H9 (cell line): ENCODE measurements around the gene KIF2C. TPM values are rescaled to one million over a fixed set of nuclear protein-coding genes. Genes with fewer than 3 reads are reported as not detected.

ENCODE experiments used
- DNase-seq: peaks from one replicate; pipeline ENCODE4 v3.0.0-alpha.2; 2017
- H2AFZ ChIP-seq: one replicate; pipeline ENCODE4 v1.6.1; 2013; ENCODE audit warnings: mild to moderate bottlenecking, low read length, control low read depth, moderate library complexity
- H2AK5ac ChIP-seq: 2 replicates; pipeline ENCODE4 v1.6.1; 2013; ENCODE audit warnings: low read length, control low read depth, mixed read lengths; ENCODE audit not compliant: insufficient read length
- H2BK120ac ChIP-seq: one replicate; pipeline ENCODE4 v1.6.1; 2013; ENCODE audit warnings: low read depth, mild to moderate bottlenecking, low read length, control low read depth, inconsistent platforms; ENCODE audit not compliant: poor library complexity, severe bottlenecking
- H2BK12ac ChIP-seq: 2 replicates; pipeline ENCODE4 v1.6.1; 2013; ENCODE audit warnings: low read length, control low read depth, mixed read lengths, low read depth; ENCODE audit not compliant: insufficient read length
- H2BK15ac ChIP-seq: 2 replicates; pipeline ENCODE4 v1.6.1; 2013; ENCODE audit warnings: low read depth, low read length, control low read depth
- H2BK20ac ChIP-seq: one replicate; pipeline ENCODE4 v1.6.1; 2013; ENCODE audit warnings: low read depth, mild to moderate bottlenecking, low read length, control low read depth, inconsistent platforms; ENCODE audit not compliant: poor library complexity, severe bottlenecking
- H2BK5ac ChIP-seq: 2 replicates; pipeline ENCODE4 v1.6.1; 2013; ENCODE audit warnings: low read length, control low read depth, mixed read lengths; ENCODE audit not compliant: insufficient read length
- H3K14ac ChIP-seq: 2 replicates; pipeline ENCODE4 v1.6.1; 2013; ENCODE audit warnings: low read length, control low read depth; ENCODE audit not compliant: insufficient read depth
- H3K18ac ChIP-seq: 2 replicates; pipeline ENCODE4 v1.6.1; 2013; ENCODE audit warnings: low read depth, mild to moderate bottlenecking, mixed read lengths, low read length, control low read depth; ENCODE audit not compliant: insufficient read length
- H3K23ac ChIP-seq: 2 replicates; pipeline ENCODE4 v1.6.1; 2013; ENCODE audit warnings: low read length, control low read depth, mixed read lengths, low read depth; ENCODE audit not compliant: insufficient read length
- H3K23me2 ChIP-seq: 2 replicates; pipeline ENCODE4 v1.6.1; 2013; ENCODE audit warnings: low read depth, mild to moderate bottlenecking, mixed read lengths, low read length, control low read depth; ENCODE audit not compliant: insufficient read length, poor library complexity, severe bottlenecking
- H3K27ac ChIP-seq: 2 replicates; pipeline ENCODE4 v1.5.1; 2013; ENCODE audit warnings: low read length, control low read depth, mixed read lengths, low read depth; ENCODE audit not compliant: insufficient read length
- H3K27me3 ChIP-seq: 2 replicates; pipeline ENCODE4 v1.6.1; 2013; ENCODE audit warnings: low read length, control low read depth, inconsistent platforms; ENCODE audit not compliant: insufficient read depth
- H3K4ac ChIP-seq: 2 replicates; pipeline ENCODE4 v1.6.1; 2013; ENCODE audit warnings: low read depth, mild to moderate bottlenecking, control low read depth, inconsistent platforms, low read length, moderate library complexity
- H3K4me1 ChIP-seq: 2 replicates; pipeline ENCODE4 v1.6.1; 2013; ENCODE audit warnings: low read length, control low read depth, inconsistent platforms; ENCODE audit not compliant: insufficient read depth
- H3K4me2 ChIP-seq: 2 replicates; pipeline ENCODE4 v1.6.1; 2013; ENCODE audit warnings: low read length, control low read depth, mixed read lengths; ENCODE audit not compliant: insufficient read length, insufficient read depth
- H3K56ac ChIP-seq: 2 replicates; pipeline ENCODE4 v1.6.1; 2013; ENCODE audit warnings: low read depth, mild to moderate bottlenecking, mixed read lengths, low read length, control low read depth; ENCODE audit not compliant: insufficient read length
- H3K79me1 ChIP-seq: 2 replicates; pipeline ENCODE4 v1.6.1; 2013; ENCODE audit warnings: low read depth, mild to moderate bottlenecking, moderate library complexity, low read length, control low read depth, inconsistent platforms; ENCODE audit not compliant: insufficient read depth, poor library complexity, severe bottlenecking
- H3K79me2 ChIP-seq: 2 replicates; pipeline ENCODE4 v1.6.1; 2013; ENCODE audit warnings: low read length, control low read depth, inconsistent platforms; ENCODE audit not compliant: insufficient read depth
- H3K9ac ChIP-seq: 2 replicates; pipeline ENCODE4 v1.6.1; 2013; ENCODE audit warnings: low read length, control low read depth, mixed read lengths; ENCODE audit not compliant: insufficient read length; ENCODE audit errors: extremely low read depth
- H3K9me3 ChIP-seq: one replicate; pipeline ENCODE4 v1.6.1; 2013; ENCODE audit warnings: low read depth, low read length, inconsistent platforms; ENCODE audit not compliant: control insufficient read depth
- H3T11ph ChIP-seq: one replicate; pipeline ENCODE4 v1.6.1; 2013; ENCODE audit warnings: mild to moderate bottlenecking, low read length, control low read depth, inconsistent platforms
- H4K20me1 ChIP-seq: one replicate; pipeline ENCODE4 v1.6.1; 2013; ENCODE audit not compliant: control insufficient read depth, insufficient read length, insufficient read depth
- H4K5ac ChIP-seq: 2 replicates; pipeline ENCODE4 v1.6.1; 2013; ENCODE audit warnings: low read depth, mild to moderate bottlenecking, mixed read lengths, low read length, control low read depth; ENCODE audit not compliant: insufficient read length
- H4K8ac ChIP-seq: replicated peaks from 2 replicates; pipeline ENCODE4 v1.6.1; 2013; ENCODE audit warnings: low read length, control low read depth, mixed read lengths, low read depth; ENCODE audit not compliant: insufficient read length
- H4K91ac ChIP-seq: 2 replicates; pipeline ENCODE4 v1.6.1; 2013; ENCODE audit warnings: low read depth, mild to moderate bottlenecking, moderate library complexity, mixed read lengths, low read length, control low read depth; ENCODE audit not compliant: insufficient read length
- H3K27ac Mint-ChIP-seq, 3 experiments: 2 replicates in 2 of 3; 3 replicates in 1 of 3; pipeline ENCODE4 v1.8.0; 2020 to 2021; ENCODE audit warnings: mixed read lengths in 3 of 3, mild to moderate bottlenecking in 1 of 3, moderate library complexity in 1 of 3
- H3K27me3 Mint-ChIP-seq: 2 replicates; pipeline ENCODE4 v1.8.0; 2021; ENCODE audit warnings: low read depth, mild to moderate bottlenecking, moderate library complexity, mixed read lengths
- H3K36me3 Mint-ChIP-seq, 3 experiments: 2 replicates in 2 of 3; 3 replicates in 1 of 3; pipeline ENCODE4 v1.8.0; 2020 to 2021; ENCODE audit warnings: low read depth in 3 of 3, mixed read lengths in 3 of 3; ENCODE audit not compliant: insufficient read depth in 1 of 3
- H3K4me1 Mint-ChIP-seq, 2 experiments: 2 replicates each; pipeline ENCODE4 v1.8.0; 2020; ENCODE audit warnings: mixed read lengths in 2 of 2
- H3K4me3 Mint-ChIP-seq, 2 experiments: 2 replicates in 1 of 2; 3 replicates in 1 of 2; pipeline ENCODE4 v1.8.0; 2020 to 2021; ENCODE audit warnings: mild to moderate bottlenecking in 2 of 2, mixed read lengths in 2 of 2, moderate library complexity in 1 of 2
- H3K9me3 Mint-ChIP-seq, 2 experiments: 2 replicates in 1 of 2; 3 replicates in 1 of 2; pipeline ENCODE4 v1.8.0; 2020; ENCODE audit warnings: mild to moderate bottlenecking in 2 of 2, mixed read lengths in 2 of 2, moderate library complexity in 1 of 2
- CTCF ChIP-seq: fragments of 200-600 bp; sonication (generic); conservative IDR thresholded peaks from 3 replicates; pipeline ENCODE4 v1.8.0; 2021; ENCODE audit warnings: antibody characterized with exemption, mild to moderate bottlenecking
- WGBS: extraction: QIAGEN DNeasy Blood & Tissue Kit; methylation state at CpG from one replicate; pipeline ENCODE4 v1.1.7; 2013; ENCODE audit warnings: missing lambda C conversion rate, low lambda C conversion rate, mixed read lengths; ENCODE audit not compliant: insufficient read length; ENCODE audit errors: extremely low coverage; 5-methylcytosine and 5-hydroxymethylcytosine counted together
- total RNA-seq: library from RNA; stranded (reverse); gene quantifications from 2 replicates; pipeline ENCODE4 v1.2.1, GENCODE V29; 2021

The KIF2C gene
- total RNA-seq, 1 experiment from 2014 or later, result 73.1 TPM

GRCh38 chr1:44788120-44788860, 48.7 kb downstream of the KIF2C start, which contains the start of gene BEST4:
BEST4 (minus strand) TSS chr1:44788170; CDS start chr1:44787705, 465 bp downstream.
- Histone ChIP-seq H3K23me2 (peaks cover 9% of the 10 kb centered on the region), H3K4me1 (no peaks in the 10 kb centered on the region)

More at GRCh38 chr1:44788120-44788860, 48.7 kb downstream of the KIF2C start, which contains the start of gene BEST4:
- H2BK12ac ChIP-seq, result no peak within 1 kb of the TSS
- H2BK20ac ChIP-seq, result no peak within 1 kb of the TSS
- H3K4ac ChIP-seq, result no peak within 1 kb of the TSS
- H2BK5ac ChIP-seq, result no peak within 1 kb of the TSS
- no peak within 1 kb of the TSS for H3K14ac ChIP-seq
- no peak within 1 kb of the TSS for H3T11ph ChIP-seq
- no peaks in the 10 kb centered on the region for H3K79me2 ChIP-seq
- no peak within 1 kb of the TSS for H2BK120ac ChIP-seq
- no peaks in the 10 kb centered on the region for H4K20me1 ChIP-seq
- no peak within 1 kb of the TSS for H3K4me2 ChIP-seq
- H3K9me3 ChIP-seq, result no peaks in the 10 kb centered on the region
- Mint-ChIP-seq H3K4me1 (peaks cover 32 to 41% of the 10 kb centered on the region in 2 experiments), H3K36me3 (no peaks in the 10 kb centered on the region; a peak in 2 of 7 replicates), H3K27me3 (peaks cover 12% of the 10 kb centered on the region), H3K4me3 (no peak within 1 kb of the TSS), H3K9me3 (no peaks in the 10 kb centered on the region; a peak in 1 of 5 replicates), H3K27ac (no peak within 1 kb of the TSS; a peak in 2 of 7 replicates)
- no peak within 1 kb of the TSS for H3K23ac ChIP-seq
- no peak within 1 kb of the TSS for H3K18ac ChIP-seq
- no peak within 1 kb of the TSS for H4K8ac ChIP-seq
- no peak within 1 kb of the TSS for H4K5ac ChIP-seq
- TF ChIP-seq CTCF, result no peak
- no peak within 1 kb of the TSS for H2AK5ac ChIP-seq
- H3K56ac ChIP-seq, result no peak within 1 kb of the TSS
- no peak for DNase-seq
- H3K9ac ChIP-seq, result no peak within 1 kb of the TSS
- no peaks in the 10 kb centered on the region for H3K27me3 ChIP-seq
- H2AFZ ChIP-seq, result no peak within 1 kb of the TSS
- no peak within 1 kb of the TSS for H3K27ac ChIP-seq
- WGBS, result no CpG with 5 or more reads among the region's 9 CpGs
- H2BK15ac ChIP-seq, result no peak within 1 kb of the TSS
- H3K79me1 ChIP-seq, result no peaks in the 10 kb centered on the region
- H4K91ac ChIP-seq, result no peak within 1 kb of the TSS
